WTC11 (cell line): ENCODE measurements around the gene SUPT5H. TPM values are rescaled to one million over a fixed set of nuclear protein-coding genes. Genes with fewer than 3 reads are reported as not detected.

Experiments used
- ATAC-seq: fragments of 200-7000 bp; cut with Tn5 transposase; 2 replicates; pipeline ENCODE4 v1.10.0; 2021; ENCODE audit warnings: mild to moderate bottlenecking, moderate library complexity
- CTCF ChIA-PET: fragments of 300-600 bp; sonication (Branson Sonifier 250); formaldehyde crosslinking; loops from one replicate; lab custom pipeline; 2021; ENCODE audit warnings: antibody characterized with exemption; lab: Charles Lee
- POLR2A ChIA-PET: fragments of 350-600 bp; sonication (Branson Sonifier 250); formaldehyde crosslinking; loops from one replicate; lab custom pipeline; 2021; ENCODE audit warnings: antibody characterized with exemption; lab: Charles Lee
- DNase-seq: peaks from one replicate; pipeline ENCODE4 v3.0.0; 2021; ENCODE audit warnings: low spot score
- H3K27ac Mint-ChIP-seq: 2 replicates; pipeline ENCODE4 v1.8.0; 2021; ENCODE audit warnings: mixed read lengths
- H3K27me3 Mint-ChIP-seq: 2 replicates; pipeline ENCODE4 v1.8.0; 2021; ENCODE audit warnings: low read depth, mild to moderate bottlenecking, moderate library complexity, mixed read lengths
- H3K36me3 Mint-ChIP-seq: 2 replicates; pipeline ENCODE4 v1.8.0; 2021; ENCODE audit warnings: mixed read lengths
- H3K4me1 Mint-ChIP-seq: 2 replicates; pipeline ENCODE4 v1.8.0; 2022; ENCODE audit warnings: mixed read lengths
- H3K4me3 Mint-ChIP-seq: 2 replicates; pipeline ENCODE4 v1.8.0; 2021; ENCODE audit warnings: mild to moderate bottlenecking, moderate library complexity, mixed read lengths
- H3K9me3 Mint-ChIP-seq: 2 replicates; pipeline ENCODE4 v1.8.0; 2021; ENCODE audit warnings: mixed read lengths
- CBFB ChIP-seq: sonication (generic); formaldehyde crosslinking; IDR thresholded peaks from 2 replicates; pipeline ENCODE4 v1.8.1; 2022; ENCODE audit warnings: mild to moderate bottlenecking, low read depth, missing genetic modification reagents
- FOXK1 ChIP-seq: sonication (generic); formaldehyde crosslinking; IDR thresholded peaks from 2 replicates; pipeline ENCODE4 v1.8.0; 2022; ENCODE audit warnings: mild to moderate bottlenecking, moderate library complexity, missing genetic modification reagents
- NFYB ChIP-seq: sonication (generic); formaldehyde crosslinking; conservative IDR thresholded peaks from 2 replicates; pipeline ENCODE4 v1.8.0; 2022; ENCODE audit warnings: low read depth, missing genetic modification reagents
- NR3C1 ChIP-seq: sonication (generic); formaldehyde crosslinking; conservative IDR thresholded peaks from 2 replicates; pipeline ENCODE4 v1.8.1; 2023; ENCODE audit warnings: low read depth, mild to moderate bottlenecking, missing genetic modification reagents
- total RNA-seq: library from RNA; stranded (reverse); gene quantifications from 3 replicates; pipeline ENCODE4 v1.2.3, GENCODE V29; 2021
- TF ChIP-seq, protein P1 (sequence below): sonication (generic); formaldehyde crosslinking; IDR thresholded peaks from 2 replicates; pipeline ENCODE4 v1.8.1; 2022; ENCODE audit warnings: mild to moderate bottlenecking, missing genetic modification reagents, moderate library complexity, borderline replicate concordance
- TF ChIP-seq, protein P2 (sequence below): sonication (generic); formaldehyde crosslinking; IDR thresholded peaks from 2 replicates; pipeline ENCODE4 v1.8.1; 2023; ENCODE audit warnings: mild to moderate bottlenecking, missing genetic modification reagents, moderate library complexity
- TF ChIP-seq, protein P3 (sequence below): sonication (generic); formaldehyde crosslinking; IDR thresholded peaks from 2 replicates; pipeline ENCODE4 v1.8.1; 2023; ENCODE audit warnings: mild to moderate bottlenecking, missing genetic modification reagents, borderline replicate concordance
- TF ChIP-seq, protein P4 (sequence below): sonication (generic); formaldehyde crosslinking; IDR thresholded peaks from 2 replicates; pipeline ENCODE4 v1.8.0; 2023; ENCODE audit warnings: missing genetic modification reagents
- TF ChIP-seq, protein P5 (sequence below): sonication (generic); formaldehyde crosslinking; IDR thresholded peaks from 2 replicates; pipeline ENCODE4 v1.8.0; 2022; ENCODE audit warnings: missing genetic modification reagents
- TF ChIP-seq, protein P6 (sequence below): sonication (generic); formaldehyde crosslinking; IDR thresholded peaks from 2 replicates; pipeline ENCODE4 v1.8.1; 2022; ENCODE audit warnings: low read depth, missing genetic modification reagents, borderline replicate concordance

SUPT5H gene
- total RNA-seq, 1 experiment from 2014 or later, result 135 TPM

DNA sequence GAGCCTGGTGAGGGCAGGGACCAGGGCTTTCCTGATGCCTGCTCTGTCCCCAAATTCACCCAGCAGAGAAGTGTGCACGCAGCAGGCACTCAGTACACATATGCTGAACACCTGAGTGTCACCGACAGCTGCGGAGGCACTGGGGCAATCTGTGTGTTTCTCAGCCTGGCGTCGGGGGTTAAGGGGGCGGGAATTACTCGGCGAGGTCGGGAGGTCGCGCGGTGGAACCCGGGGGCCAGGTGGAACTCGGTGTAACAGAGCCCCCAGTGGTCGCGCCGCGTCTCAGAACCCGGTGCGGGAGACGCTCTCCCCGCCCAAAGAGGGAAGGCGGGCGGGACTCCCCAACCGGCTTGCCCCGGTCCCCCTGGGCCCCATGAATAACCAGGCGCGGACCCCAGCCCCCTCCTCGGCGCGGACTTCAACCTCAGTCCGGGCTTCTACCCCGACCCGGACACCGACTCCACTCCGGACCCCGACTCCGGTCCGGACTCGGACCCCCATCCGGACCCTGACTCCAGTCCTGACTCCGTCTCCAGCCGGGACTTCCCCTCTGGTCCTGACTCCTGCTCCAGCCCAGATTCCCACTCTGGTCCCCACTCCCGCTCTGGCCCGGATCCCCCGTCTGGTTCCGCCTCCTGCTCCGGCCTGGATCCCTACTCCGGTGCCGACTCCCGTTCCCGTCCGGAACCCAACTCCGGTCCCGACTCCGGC lies 69.6 kb downstream of the SUPT5H start, which contains the start of gene SELENOV (continued):
- TF ChIP-seq, protein P1, sequence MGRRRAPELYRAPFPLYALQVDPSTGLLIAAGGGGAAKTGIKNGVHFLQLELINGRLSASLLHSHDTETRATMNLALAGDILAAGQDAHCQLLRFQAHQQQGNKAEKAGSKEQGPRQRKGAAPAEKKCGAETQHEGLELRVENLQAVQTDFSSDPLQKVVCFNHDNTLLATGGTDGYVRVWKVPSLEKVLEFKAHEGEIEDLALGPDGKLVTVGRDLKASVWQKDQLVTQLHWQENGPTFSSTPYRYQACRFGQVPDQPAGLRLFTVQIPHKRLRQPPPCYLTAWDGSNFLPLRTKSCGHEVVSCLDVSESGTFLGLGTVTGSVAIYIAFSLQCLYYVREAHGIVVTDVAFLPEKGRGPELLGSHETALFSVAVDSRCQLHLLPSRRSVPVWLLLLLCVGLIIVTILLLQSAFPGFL (CRISPR knock-in tag), result no peak
- TF ChIP-seq, protein P2, sequence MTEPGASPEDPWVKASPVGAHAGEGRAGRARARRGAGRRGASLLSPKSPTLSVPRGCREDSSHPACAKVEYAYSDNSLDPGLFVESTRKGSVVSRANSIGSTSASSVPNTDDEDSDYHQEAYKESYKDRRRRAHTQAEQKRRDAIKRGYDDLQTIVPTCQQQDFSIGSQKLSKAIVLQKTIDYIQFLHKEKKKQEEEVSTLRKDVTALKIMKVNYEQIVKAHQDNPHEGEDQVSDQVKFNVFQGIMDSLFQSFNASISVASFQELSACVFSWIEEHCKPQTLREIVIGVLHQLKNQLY, result no peak
- TF ChIP-seq, protein P3, sequence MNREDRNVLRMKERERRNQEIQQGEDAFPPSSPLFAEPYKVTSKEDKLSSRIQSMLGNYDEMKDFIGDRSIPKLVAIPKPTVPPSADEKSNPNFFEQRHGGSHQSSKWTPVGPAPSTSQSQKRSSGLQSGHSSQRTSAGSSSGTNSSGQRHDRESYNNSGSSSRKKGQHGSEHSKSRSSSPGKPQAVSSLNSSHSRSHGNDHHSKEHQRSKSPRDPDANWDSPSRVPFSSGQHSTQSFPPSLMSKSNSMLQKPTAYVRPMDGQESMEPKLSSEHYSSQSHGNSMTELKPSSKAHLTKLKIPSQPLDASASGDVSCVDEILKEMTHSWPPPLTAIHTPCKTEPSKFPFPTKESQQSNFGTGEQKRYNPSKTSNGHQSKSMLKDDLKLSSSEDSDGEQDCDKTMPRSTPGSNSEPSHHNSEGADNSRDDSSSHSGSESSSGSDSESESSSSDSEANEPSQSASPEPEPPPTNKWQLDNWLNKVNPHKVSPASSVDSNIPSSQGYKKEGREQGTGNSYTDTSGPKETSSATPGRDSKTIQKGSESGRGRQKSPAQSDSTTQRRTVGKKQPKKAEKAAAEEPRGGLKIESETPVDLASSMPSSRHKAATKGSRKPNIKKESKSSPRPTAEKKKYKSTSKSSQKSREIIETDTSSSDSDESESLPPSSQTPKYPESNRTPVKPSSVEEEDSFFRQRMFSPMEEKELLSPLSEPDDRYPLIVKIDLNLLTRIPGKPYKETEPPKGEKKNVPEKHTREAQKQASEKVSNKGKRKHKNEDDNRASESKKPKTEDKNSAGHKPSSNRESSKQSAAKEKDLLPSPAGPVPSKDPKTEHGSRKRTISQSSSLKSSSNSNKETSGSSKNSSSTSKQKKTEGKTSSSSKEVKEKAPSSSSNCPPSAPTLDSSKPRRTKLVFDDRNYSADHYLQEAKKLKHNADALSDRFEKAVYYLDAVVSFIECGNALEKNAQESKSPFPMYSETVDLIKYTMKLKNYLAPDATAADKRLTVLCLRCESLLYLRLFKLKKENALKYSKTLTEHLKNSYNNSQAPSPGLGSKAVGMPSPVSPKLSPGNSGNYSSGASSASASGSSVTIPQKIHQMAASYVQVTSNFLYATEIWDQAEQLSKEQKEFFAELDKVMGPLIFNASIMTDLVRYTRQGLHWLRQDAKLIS (CRISPR knock-in tag), result no peak
- TF ChIP-seq, protein P4, sequence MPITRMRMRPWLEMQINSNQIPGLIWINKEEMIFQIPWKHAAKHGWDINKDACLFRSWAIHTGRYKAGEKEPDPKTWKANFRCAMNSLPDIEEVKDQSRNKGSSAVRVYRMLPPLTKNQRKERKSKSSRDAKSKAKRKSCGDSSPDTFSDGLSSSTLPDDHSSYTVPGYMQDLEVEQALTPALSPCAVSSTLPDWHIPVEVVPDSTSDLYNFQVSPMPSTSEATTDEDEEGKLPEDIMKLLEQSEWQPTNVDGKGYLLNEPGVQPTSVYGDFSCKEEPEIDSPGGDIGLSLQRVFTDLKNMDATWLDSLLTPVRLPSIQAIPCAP, result 0 out of 2 replicates have a peak, but pooled peaks have one; percentile 7
- TF ChIP-seq NFYB (CRISPR knock-in tag) (no peak), NR3C1 (CRISPR knock-in tag) (no peak)
- TF ChIP-seq, protein P5, sequence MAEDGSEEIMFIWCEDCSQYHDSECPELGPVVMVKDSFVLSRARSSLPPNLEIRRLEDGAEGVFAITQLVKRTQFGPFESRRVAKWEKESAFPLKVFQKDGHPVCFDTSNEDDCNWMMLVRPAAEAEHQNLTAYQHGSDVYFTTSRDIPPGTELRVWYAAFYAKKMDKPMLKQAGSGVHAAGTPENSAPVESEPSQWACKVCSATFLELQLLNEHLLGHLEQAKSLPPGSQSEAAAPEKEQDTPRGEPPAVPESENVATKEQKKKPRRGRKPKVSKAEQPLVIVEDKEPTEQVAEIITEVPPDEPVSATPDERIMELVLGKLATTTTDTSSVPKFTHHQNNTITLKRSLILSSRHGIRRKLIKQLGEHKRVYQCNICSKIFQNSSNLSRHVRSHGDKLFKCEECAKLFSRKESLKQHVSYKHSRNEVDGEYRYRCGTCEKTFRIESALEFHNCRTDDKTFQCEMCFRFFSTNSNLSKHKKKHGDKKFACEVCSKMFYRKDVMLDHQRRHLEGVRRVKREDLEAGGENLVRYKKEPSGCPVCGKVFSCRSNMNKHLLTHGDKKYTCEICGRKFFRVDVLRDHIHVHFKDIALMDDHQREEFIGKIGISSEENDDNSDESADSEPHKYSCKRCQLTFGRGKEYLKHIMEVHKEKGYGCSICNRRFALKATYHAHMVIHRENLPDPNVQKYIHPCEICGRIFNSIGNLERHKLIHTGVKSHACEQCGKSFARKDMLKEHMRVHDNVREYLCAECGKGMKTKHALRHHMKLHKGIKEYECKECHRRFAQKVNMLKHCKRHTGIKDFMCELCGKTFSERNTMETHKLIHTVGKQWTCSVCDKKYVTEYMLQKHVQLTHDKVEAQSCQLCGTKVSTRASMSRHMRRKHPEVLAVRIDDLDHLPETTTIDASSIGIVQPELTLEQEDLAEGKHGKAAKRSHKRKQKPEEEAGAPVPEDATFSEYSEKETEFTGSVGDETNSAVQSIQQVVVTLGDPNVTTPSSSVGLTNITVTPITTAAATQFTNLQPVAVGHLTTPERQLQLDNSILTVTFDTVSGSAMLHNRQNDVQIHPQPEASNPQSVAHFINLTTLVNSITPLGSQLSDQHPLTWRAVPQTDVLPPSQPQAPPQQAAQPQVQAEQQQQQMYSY (CRISPR knock-in tag), result peak; percentile 100
- TF ChIP-seq, protein P6, sequence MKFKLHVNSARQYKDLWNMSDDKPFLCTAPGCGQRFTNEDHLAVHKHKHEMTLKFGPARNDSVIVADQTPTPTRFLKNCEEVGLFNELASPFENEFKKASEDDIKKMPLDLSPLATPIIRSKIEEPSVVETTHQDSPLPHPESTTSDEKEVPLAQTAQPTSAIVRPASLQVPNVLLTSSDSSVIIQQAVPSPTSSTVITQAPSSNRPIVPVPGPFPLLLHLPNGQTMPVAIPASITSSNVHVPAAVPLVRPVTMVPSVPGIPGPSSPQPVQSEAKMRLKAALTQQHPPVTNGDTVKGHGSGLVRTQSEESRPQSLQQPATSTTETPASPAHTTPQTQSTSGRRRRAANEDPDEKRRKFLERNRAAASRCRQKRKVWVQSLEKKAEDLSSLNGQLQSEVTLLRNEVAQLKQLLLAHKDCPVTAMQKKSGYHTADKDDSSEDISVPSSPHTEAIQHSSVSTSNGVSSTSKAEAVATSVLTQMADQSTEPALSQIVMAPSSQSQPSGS (CRISPR knock-in tag), result no peak

DNA sequence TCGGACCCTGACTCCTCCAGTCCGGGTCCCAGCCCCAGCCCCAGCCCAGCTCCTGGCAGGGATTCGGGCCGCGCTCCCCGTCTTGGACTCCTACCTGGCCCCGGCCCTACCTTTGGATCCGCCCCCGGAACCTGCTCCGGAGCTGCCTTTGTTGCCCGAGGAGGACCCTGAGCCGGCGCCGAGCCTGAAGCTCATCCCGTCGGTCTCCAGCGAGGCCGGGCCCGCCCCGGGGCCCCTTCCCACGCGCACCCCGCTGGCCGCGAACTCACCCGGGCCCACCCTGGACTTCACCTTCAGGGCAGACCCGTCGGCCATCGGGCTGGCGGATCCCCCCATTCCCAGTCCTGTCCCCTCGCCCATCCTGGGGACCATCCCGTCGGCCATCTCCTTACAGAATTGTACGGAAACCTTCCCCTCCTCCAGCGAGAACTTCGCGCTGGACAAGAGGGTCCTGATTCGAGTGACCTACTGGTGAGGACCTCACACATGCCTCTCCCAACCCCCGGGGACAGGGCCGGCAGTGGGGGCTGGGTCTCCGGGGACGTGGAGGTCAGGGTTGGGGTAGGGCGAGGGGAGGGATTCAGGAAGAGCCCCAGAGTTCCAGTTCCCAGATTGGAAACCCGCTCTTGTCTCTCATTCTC lies 70.3 kb downstream of the SUPT5H start:
- POLR2A ChIA-PET, result interaction anchor here (0.6 to 1.8 kb wide), 3 partner anchors 17 to 829 kb away, joined by 3 to 10 read pairs (median 6); partner anchors contain the start of genes EID2B and RPS16
- Mint-ChIP-seq H3K36me3 (peaks cover 9% of the 10 kb centered on the region), H3K27ac (peak overlapping the region; percentile 83), H3K4me3 (peak overlapping the region; percentile 89), H3K9me3 (no peaks in the 10 kb centered on the region; the same call in 1 of the 2 replicates), H3K27me3 (peaks cover 32% of the 10 kb centered on the region), H3K4me1 (peaks cover 27% of the 10 kb centered on the region)
- DNase-seq (peak; percentile 88), ATAC-seq (peak; percentile 74)
- TF ChIP-seq, protein P6 (CRISPR knock-in tag), result no peak
- TF ChIP-seq FOXK1 (CRISPR knock-in tag), result 0 out of 2 replicates have a peak, but pooled peaks have one; percentile 23
- TF ChIP-seq CBFB (CRISPR knock-in tag), result peak; percentile 50; the same call in 1 of the 2 replicates
- CTCF ChIA-PET, result interaction anchor here (0.6 to 4.0 kb wide), 11 partner anchors 9 to 1826 kb away, joined by 3 to 21 read pairs (median 5); partner anchors contain the start of genes EID2B and TIMM50
